Iris pigment epithelial cell (primary cell): ENCODE results near the gene WNT7A.
A peak's percentile ranks its signal among the peaks of the same experiment; 100 is the strongest.

ENCODE experiments used
- DNase-seq: peaks from one replicate; pipeline ENCODE4 v3.0.0-alpha.2; 2011; ENCODE audit warnings: low read depth

The WNT7A gene

DNA sequence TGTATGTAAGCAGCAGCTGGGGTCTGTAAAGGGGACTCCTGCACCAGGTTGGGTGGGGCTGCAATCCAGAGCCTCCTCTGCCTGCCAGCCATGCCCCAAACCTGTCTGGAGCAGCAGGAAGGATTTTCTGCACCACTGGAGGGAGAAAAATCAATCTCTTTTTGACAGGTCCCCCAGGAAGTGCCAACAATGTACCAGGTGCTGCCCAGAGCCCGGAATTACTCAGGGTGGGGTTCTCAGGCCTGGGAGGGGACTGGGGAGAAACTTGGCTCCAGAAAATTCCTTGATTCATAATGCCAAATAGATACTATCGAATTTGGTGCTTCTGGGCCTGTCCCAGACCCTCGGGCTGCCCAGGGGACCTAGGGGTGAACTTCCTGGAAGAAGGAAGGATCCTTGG lies 52.6 kb downstream of the WNT7A start:
- DNase-seq = no peak

GRCh38 chr3:13826672-13827071 lies 53.2 kb downstream of the WNT7A start:
- no peak for DNase-seq

DNA sequence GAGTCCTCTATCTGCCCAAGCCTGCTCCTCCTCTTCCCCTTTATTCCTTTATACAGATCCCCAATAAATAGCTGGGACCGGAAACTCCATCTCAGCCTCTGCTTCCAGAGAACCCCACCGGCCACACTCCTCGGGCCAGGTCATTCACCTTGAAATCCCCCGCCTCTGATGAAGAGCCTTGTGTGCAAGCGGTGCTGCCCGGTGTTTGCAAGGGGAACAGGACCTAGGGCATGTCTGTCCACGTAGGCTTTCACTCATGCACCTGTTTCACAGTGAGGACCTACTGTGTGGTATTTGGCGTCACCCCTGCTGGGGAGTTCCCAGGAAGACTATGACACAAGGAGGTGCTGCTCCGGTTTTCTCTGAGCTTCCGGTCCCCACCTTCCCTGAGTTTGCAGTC lies 54.0 kb downstream of the WNT7A start:
- DNase-seq = no peak

GRCh38 chr3:13825311-13825579 lies 54.6 kb downstream of the WNT7A start:
- no peak for DNase-seq

DNA sequence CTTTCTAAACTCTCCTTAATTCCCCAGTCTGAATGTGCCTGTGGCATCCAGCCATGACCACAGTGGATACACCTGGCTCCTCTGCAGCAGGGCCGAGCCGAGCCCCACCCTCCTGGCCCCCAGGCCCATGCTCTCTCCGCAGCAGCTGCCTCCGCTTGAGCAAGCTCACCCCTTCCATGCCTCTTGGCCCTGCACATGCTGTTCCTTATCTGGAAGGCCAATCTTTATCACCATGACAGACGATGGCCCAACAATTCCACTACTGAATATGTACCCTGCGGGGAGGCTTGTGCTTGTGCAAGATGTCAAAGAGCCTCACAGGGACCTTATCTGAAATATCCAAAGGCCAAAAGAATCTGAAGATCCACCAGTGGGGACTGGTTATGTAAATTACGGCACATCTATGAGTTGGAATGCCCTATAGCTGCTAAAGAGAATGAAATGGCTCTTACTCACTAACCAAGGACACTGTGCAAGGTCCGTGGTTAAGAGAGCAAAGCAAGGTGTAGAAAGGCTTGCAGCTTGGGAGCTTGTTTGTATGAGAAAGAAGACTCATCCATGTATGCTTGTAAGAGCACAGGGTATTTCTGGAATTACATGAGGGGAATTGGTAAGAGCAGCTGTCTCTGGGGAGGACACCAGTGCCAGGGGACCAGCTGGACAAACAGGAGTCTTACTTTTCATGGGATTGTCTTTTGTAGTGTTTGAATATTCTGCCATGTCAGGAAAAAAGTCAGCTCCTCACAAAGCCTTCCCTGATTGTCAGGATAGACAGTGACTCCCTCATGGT lies 55.2 kb downstream of the WNT7A start:
- no peak for DNase-seq

GRCh38 chr3:13823692-13824091 lies 56.2 kb downstream of the WNT7A start:
- DNase-seq = no peak

- DNase-seq = no peak
Observed at GRCh38 chr3:13822871-13823585, 56.8 kb downstream of the WNT7A start.

DNA sequence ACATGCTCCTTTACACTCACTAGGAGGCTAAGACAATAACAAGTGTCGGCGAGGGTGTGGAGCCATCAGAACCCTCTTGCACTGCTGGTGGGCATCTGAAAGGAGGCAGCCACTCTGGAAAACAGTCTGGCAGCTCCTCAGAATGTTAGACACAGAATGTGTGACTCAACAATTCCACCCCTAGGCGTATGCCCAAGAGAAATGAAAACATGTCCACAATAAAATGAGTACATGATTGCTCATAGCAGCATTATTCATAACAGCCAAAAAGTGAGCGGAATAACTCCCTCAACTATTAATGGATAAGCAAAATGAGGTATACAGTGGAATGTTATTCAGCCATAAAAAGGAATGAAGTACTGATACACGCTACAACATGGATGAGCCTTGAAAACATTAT lies 57.8 kb downstream of the WNT7A start:
- DNase-seq = peak; percentile 2

- no peak for DNase-seq
Observed at GRCh38 chr3:13821126-13821525, 58.7 kb downstream of the WNT7A start.

DNA sequence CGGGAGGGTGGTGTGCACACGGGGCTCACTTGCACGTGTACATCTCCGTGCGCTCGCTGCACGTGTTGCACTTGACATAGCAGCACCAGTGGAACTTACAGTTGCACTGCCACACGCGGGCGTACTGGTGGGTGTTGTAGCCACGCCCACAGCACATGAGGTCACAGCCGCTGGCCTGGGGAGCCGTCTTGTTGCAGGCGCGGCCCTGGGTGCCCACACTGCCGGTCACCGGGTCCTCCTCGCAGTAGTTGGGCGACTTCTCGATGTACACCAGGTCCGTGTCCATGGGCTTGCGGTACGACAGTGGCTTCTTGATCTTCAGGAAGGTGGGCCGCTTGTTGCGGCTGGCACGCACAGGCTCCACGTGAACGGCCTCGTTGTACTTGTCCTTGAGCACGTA lies 61.0 kb downstream of the WNT7A start:
- no peak for DNase-seq

- no peak for DNase-seq
Observed at GRCh38 chr3:13815088-13815683, 64.7 kb downstream of the WNT7A start.

GRCh38 chr3:13812034-13812471 lies 67.8 kb downstream of the WNT7A start:
- no peak for DNase-seq

GRCh38 chr3:13811614-13812013 lies 68.3 kb downstream of the WNT7A start:
- DNase-seq = no peak

DNA sequence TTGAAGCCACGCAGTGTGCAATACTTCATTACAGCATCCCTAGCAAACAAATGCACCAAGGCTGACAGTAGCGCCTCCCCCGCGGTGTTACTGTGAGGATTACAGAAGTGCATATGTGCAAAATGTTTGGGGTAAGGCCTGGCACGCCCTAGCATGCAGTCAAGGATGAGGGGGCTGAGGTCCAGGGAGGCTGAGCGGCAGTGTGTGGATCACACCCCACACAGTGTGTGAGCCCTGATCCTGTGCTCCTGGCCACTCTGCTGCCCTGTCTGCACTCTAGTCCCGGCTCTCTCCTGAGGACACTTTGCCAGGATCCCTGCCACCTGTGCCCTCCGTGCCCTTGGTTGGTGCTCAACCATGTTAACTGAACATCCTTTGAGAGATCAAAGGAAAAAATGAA lies 71.3 kb downstream of the WNT7A start:
- DNase-seq = no peak

DNA sequence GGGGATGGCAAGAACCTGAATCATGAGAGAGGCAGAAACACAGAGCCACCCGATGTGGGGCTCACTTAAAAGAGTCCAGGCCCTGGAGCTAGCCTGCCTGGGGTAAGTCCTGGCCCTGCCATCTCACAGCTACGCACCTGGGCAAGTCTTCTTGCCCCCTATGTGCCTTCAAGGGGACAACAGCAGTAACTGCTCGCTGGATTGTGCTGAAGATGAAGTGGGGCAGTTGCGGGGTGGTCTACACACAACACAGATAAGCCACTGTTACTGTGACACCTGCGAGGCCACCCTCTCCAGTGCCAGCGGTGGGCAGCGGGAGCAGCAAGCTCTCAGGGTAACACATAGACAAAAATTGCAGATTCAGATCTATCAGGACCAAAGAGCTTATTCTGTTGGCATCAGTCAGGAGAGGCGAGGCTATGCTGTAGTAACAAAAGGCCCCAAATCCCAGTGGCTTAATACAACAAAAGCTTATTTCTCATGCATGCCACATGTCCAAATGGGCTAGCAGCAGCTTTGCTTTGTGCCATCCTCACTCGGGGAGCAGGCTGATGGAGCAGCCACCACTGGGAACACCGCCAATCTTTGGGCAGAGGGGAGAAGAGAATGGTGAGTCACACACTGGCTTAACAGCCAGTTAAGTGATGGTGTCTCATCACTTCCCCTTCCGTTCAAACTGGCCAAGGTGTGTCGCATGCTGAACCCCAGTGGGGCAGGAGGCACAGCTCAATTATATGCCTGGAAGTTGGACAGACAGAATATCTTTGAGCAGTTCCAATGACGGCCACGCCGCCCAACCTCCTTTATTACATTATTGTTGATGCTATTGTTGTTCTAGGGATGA lies 78.3 kb downstream of the WNT7A start:
- no peak for DNase-seq

GRCh38 chr3:13800064-13800463 lies 79.8 kb downstream of the WNT7A start:
- DNase-seq = no peak

DNA sequence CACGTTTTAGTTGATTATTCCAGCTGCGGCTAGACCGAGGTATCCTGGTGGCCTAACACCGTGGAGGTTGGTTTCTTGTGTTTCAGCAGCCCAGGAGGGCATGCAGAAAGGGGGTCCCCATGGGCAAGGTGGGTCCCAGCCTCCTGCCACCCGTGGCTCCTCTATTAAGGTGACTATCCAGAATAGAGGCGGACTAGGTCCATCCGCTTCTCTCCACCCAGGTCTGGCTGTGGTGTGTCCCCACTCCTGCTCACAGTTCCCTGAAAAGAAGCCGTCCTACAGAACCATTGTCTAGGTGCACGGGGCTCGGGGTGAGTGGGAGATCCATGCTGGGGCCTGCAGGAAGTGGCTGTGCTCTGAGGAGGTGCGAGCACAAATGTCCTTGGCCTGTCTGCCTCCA lies 81.5 kb downstream of the WNT7A start:
- no peak for DNase-seq

DNA sequence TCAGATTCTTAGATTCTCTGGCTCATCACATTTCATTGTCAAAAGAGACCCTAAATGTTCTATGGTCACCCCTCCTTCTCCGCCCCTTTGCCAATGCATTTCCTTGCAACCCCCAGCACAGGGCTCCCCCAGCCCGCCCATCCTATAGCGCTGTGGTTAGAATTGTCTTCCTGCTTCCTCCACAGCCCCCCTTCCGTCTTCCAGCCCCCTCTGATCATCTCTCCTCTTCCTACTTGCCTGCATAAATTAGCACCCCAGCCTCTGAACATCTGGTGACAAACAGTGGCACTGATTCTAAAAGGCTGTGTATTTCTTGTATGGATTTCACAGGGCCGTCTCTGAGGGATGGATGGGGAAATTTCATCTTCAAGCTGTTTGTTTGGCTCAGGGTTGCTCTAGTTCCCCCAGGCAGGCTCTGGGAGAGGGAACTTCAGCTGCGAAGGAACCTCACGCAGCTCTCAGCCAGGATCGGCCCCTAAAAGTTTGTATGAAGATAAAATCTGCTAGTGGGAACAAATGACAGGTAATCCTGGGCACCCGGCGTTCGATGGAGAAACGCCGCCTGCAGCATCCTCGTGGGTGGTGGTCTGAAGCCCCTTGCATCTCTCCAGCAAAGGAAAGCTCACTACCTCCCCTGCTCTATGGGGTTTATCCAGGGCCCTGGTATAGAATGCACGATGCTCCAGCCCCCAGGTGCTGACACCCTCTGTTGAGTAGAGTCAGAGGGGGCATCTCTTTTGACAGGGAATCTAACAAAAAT lies 83.0 kb downstream of the WNT7A start:
- no peak for DNase-seq

DNA sequence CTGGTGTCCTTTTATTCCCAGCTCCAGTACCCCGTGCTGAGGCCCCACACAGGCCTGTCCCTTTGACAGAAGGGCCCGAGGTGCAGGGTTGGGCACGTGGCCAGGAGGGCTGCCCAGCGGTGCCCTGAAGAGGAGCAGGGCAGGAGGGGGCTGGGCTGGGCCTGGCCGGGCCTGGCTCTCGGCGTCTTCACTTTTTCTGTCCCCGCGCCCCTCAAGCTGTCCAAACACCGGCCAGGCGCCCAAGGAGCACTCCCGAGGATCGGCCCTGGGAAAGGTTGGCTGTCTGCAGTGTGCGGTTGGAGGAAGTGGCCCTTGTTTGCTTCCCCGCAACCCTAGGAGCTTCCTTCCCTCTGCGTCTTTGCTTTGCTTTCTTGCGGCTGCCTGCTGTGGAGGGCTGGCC lies 84.1 kb downstream of the WNT7A start:
- no peak for DNase-seq

GRCh38 chr3:13794322-13794721 lies 85.5 kb downstream of the WNT7A start:
- no peak for DNase-seq

DNA sequence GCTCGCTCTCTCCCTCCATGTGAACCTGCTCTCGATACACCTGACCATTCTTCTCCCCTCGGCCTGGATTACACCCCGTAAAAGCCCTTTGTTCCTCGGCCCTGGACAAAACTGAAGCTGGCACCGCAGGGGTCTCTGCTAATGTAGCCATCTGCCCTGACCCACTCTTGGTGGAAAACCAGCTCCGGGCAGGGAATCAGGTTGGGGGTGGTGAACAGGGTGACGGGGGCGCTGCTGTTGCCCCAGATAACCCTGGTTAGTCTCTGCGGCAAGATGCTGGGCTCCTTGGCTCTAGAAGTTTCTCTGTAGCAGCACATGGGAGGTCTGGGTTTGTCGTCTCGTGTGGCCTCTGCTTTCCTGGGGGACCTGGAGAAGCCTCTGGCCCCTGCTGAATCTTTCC lies 86.4 kb downstream of the WNT7A start:
- no peak for DNase-seq
